Heart left ventricle (tissue), 16 donors: ENCODE measurements around the gene NPM1. TPM values are rescaled to one million over a fixed set of nuclear protein-coding genes. Genes with fewer than 3 reads are reported as not detected.

ENCODE experiments used
- ATAC-seq, 4 donors: fragments of 200-7000 bp; cut with Tn5 transposase; one replicate each; pipeline ENCODE4 v1.9.1; 2020 to 2022; ENCODE audit warnings: moderate library complexity in 4 of 4, mild to moderate bottlenecking in 3 of 4, moderate number of reproducible peaks in 1 of 4
- DNase-seq, 5 donors: peaks; one replicate each; pipeline ENCODE4 v3.0.0-alpha.2; 2020
- H3K27ac ChIP-seq, 12 donors: fragments of 200-600 bp; sonication (generic) in 4 of 12; one replicate each; pipeline versions ENCODE4 v1.5.0 to v1.8.0; 2016 to 2022; ENCODE audit warnings: mild to moderate bottlenecking in 2 of 12
- H3K27me3 ChIP-seq, 9 donors: fragments of 200-600 bp; sonication (generic) in 2 of 9; one replicate each; pipeline versions ENCODE4 v1.5.1 to v1.8.0; 2016 to 2022; ENCODE audit warnings: mild to moderate bottlenecking in 3 of 9
- H3K36me3 ChIP-seq, 9 donors: fragments of 200-600 bp; sonication (generic) in 2 of 9; one replicate each; pipeline versions ENCODE4 v1.5.0 to v1.8.0; 2018 to 2022; ENCODE audit warnings: mild to moderate bottlenecking in 2 of 9
- H3K4me1 ChIP-seq, 12 donors: fragments of 200-600 bp; sonication (generic) in 4 of 12; one replicate each; pipeline versions ENCODE4 v1.5.0 to v1.8.0; 2016 to 2022; ENCODE audit warnings: mild to moderate bottlenecking in 3 of 12
- H3K4me3 ChIP-seq, 12 donors: fragments of 200-600 bp; sonication (generic) in 4 of 12; one replicate each; pipeline versions ENCODE4 v1.5.0 to v1.8.0; 2017 to 2022; ENCODE audit warnings: mild to moderate bottlenecking in 9 of 12, moderate library complexity in 4 of 12
- H3K9me3 ChIP-seq, 12 donors: fragments of 200-600 bp; sonication (generic) in 4 of 12; one replicate each; pipeline versions ENCODE4 v1.5.0 to v1.8.0; 2016 to 2022; ENCODE audit warnings: mild to moderate bottlenecking in 1 of 12
- CTCF ChIP-seq, 12 donors: fragments of 200-600 bp; sonication (generic) in 4 of 12; IDR thresholded peaks; one replicate each; pipeline versions ENCODE4 v1.5.0 to v1.8.0; 2018 to 2022; ENCODE audit warnings: antibody characterized with exemption in 12 of 12, mild to moderate bottlenecking in 5 of 12
- POLR2A ChIP-seq, 2 donors: fragments of 450-650 bp; IDR thresholded peaks; one replicate each; pipeline ENCODE4 v1.6.1; 2017; ENCODE audit warnings: antibody characterized with exemption in 2 of 2, mild to moderate bottlenecking in 2 of 2, moderate library complexity in 2 of 2
- WGBS, 4 donors: extraction: QIAGEN DNeasy Blood & Tissue Kit in 2 of 4; methylation state at CpG; one replicate each; pipeline versions ENCODE4 v1.1.5 to v1.1.7; 2013 to 2018; 5-methylcytosine and 5-hydroxymethylcytosine counted together
- intact Hi-C, 10 donors: fragments of 100-400 bp; cut with DNase I; formaldehyde crosslinking; loops; one replicate each; pipeline versions ENCODE4 v1.11.1 to v1.14.2; 2022
- polyA plus RNA-seq, 2 donors: library from polyadenylated mRNA; stranded (reverse); fragments of 200-250 nt; gene quantifications; one replicate each; pipeline ENCODE4 v1.2.3, GENCODE V29; 2013
- total RNA-seq, 9 donors: library from RNA; depleted of rRNA in 2 of 9; stranded (reverse); fragments of >200 nt in 2 of 9; fragmentation: NEBNext Ultra II Directional in 3 of 9; extraction: Animal tissue kit (Norgen Biotek cat#: 25700) in 3 of 9; gene quantifications; one replicate each; pipeline versions ENCODE4 v1.1.0 to v1.2.4, GENCODE V29; 2016 to 2023
- donor health status: ischemic (EF 13 %, LVEDD 7.1; RV severe dilation, severe dysfunction).
- donor health status: healthy with polysubstance abuse.
- donor health status: DM: no; HTN: yes; CAD: no.
- donor health status: DM: no; HTN: no; CAD: no.
- donor health status: ischemic (EF 25% LVEDD 6.9; RV normal size, moderate dysfunction).
- donor health status: ischemic (EF 25% LVEDD 5.7; RV mildly dilated, moderate dysfunction).
- donor health status: healthy.
- donor health status: DM: yes; HTN: yes; CAD: no.
- donor health status: ischemic (EF 35%, LVEDD 5.7; RV mildly dilated, moderate dysfunction).
- donor health status: nonischemic (EF 11% LVEDD 7.7; RV severe dilation, severe dysfunction).
- donor health status: DM: yes; HTN: yes; CAD: no.
- donor health status: PGD.
- donor health status: ischemic (EF 29% LVEDD 5.4; RV normal size, mild dysfunction).
- donor health status: nonischemic (EF 23%, LVEDD 6.1; RV moderate dilation, normal function).

NPM1 gene
- total and polyA plus RNA-seq, 11 donors = 240 to 1,458 (median 442) TPM

- H3K27me3 ChIP-seq = peaks cover 0 to 29% (median 0%) of the 10 kb centered on the region in 9 donors
- no peaks in the 10 kb centered on the region for H3K9me3 ChIP-seq
- DNase-seq = peak; percentile 83 to 91 (median 85)
- TF ChIP-seq CTCF (IDR thresholded peaks at IDR 0.05) (peak; percentile 77 to 99 (median 94)), POLR2A (IDR thresholded peaks at IDR 0.05) (no peak)
- 12 to 22% (median 17%) methylated on average over 15 to 26 of the region's 26 CpGs for WGBS, 4 donors
- peaks cover 4 to 54% (median 26%) of the 10 kb centered on the region in 12 donors for H3K4me1 ChIP-seq
- peak; percentile 79 to 86 (median 80) for ATAC-seq
- peaks cover 0 to 11% (median 3%) of the 10 kb centered on the region in 9 donors for H3K36me3 ChIP-seq
- peak overlapping the region; percentile 44 to 77 (median 59) for H3K4me3 ChIP-seq
- peak overlapping the region in 8 of 12 donors; percentile 73 to 93 (median 84) for H3K27ac ChIP-seq
- intact Hi-C loops = loop anchor here (1.0 to 10.0 kb wide), 15 partner anchors 64 to 636 kb away; no protein-coding TSS in a partner anchor
Observed at GRCh38 chr5:171418316-171418981, 30.8 kb downstream of the NPM1 start.

GRCh38 chr5:171418982-171419687, 31.5 kb downstream of the NPM1 start, which contains the start of gene FGF18:
Gene FGF18, plus strand, starts transcription at chr5:171419647. Its CDS starts 553 bp downstream, at chr5:171420200.
- peak within 1 kb of the TSS; percentile 44 to 77 (median 59) for H3K4me3 ChIP-seq
- no peaks in the 10 kb centered on the region for H3K9me3 ChIP-seq
- peaks cover 0 to 29% (median 0%) of the 10 kb centered on the region in 9 donors for H3K27me3 ChIP-seq
- peaks cover 4 to 55% (median 26%) of the 10 kb centered on the region in 12 donors for H3K4me1 ChIP-seq
- WGBS, 4 donors = 1 to 2% (median 1%) methylated on average over 10 to 74 of the region's 74 CpGs
- DNase-seq (peak; percentile 65 to 82 (median 76)), ATAC-seq (peak; percentile 10 to 68 (median 52))
- intact Hi-C loops = loop anchor here (1.0 to 10.0 kb wide), 16 partner anchors 63 to 636 kb away; no protein-coding TSS in a partner anchor
- H3K36me3 ChIP-seq = peaks cover 0 to 5% (median 0%) of the 10 kb centered on the region in 9 donors
- peak within 1 kb of the TSS; percentile 53 to 93 (median 82) for H3K27ac ChIP-seq
- TF ChIP-seq POLR2A (IDR thresholded peaks at IDR 0.05) = no peak
- peak in 4 of 12 donors; percentile 2 to 41 (median 22) for TF ChIP-seq CTCF (IDR thresholded peaks at IDR 0.05)

- intact Hi-C loops = loop anchor here (1.0 to 10.0 kb wide), 22 partner anchors 62 to 635 kb away; no protein-coding TSS in a partner anchor
- peak in 2 of 12 donors; percentile 4 to 8 for TF ChIP-seq CTCF (IDR thresholded peaks at IDR 0.05)
- no peak for TF ChIP-seq POLR2A (IDR thresholded peaks at IDR 0.05)
- Histone ChIP-seq H3K9me3 (no peaks in the 10 kb centered on the region), H3K27ac (peak overlapping the region; percentile 53 to 93 (median 82)), H3K36me3 (no peaks in the 10 kb centered on the region), H3K27me3 (peaks cover 0 to 29% (median 0%) of the 10 kb centered on the region in 9 donors), H3K4me1 (peaks cover 4 to 61% (median 26%) of the 10 kb centered on the region in 12 donors), H3K4me3 (peak overlapping the region; percentile 44 to 77 (median 59))
- 0 to 3% (median 1%) methylated on average over 13 to 95 of the region's 95 CpGs for WGBS, 4 donors
- peak in 2 of 4 donors; percentile 19 to 27 for ATAC-seq
- peak in 4 of 5 donors; percentile 33 to 77 (median 52) for DNase-seq
Observed at GRCh38 chr5:171419688-171420430, 32.2 kb downstream of the NPM1 start.
